Small intestine (tissue), 7 donors: ENCODE results near the gene LCE3E. TPM values are rescaled to one million over a fixed set of nuclear protein-coding genes. Genes with fewer than 3 reads are reported as not detected.
"Not testable (repeated sequence)": the region's sequence is repeated elsewhere in the genome, so short reads cannot be mapped to it uniquely, and the experiment has no call there.

Experiments used
- DNase-seq, 2 donors: peaks; one replicate each; pipeline versions ENCODE4 v3.0.0 to v3.0.0-alpha.2; 2013
- FAIRE-seq: peaks from 2 replicates; lab custom pipeline; 2012; peaks lifted over from hg19 to GRCh38; lab: Jason Lieb, UNC
- H3K27ac ChIP-seq, 3 donors: one replicate each; pipeline ENCODE4 v1.5.1; 2013; ENCODE audit warnings: low read length in 2 of 3, mild to moderate bottlenecking in 2 of 3, control low read depth in 1 of 3, inconsistent platforms in 1 of 3, low read depth in 1 of 3, moderate library complexity in 1 of 3
- H3K27me3 ChIP-seq, 3 donors: one replicate each; pipeline ENCODE4 v1.6.1; 2013; ENCODE audit warnings: low read length in 3 of 3, inconsistent platforms in 1 of 3; ENCODE audit not compliant: control insufficient read depth in 3 of 3, insufficient read depth in 3 of 3
- H3K36me3 ChIP-seq, 3 donors: one replicate each; pipeline ENCODE4 v1.6.1; 2013; ENCODE audit warnings: low read length in 3 of 3, inconsistent platforms in 1 of 3, low read depth in 1 of 3, mild to moderate bottlenecking in 1 of 3, moderate library complexity in 1 of 3; ENCODE audit not compliant: control insufficient read depth in 3 of 3, insufficient read depth in 2 of 3
- H3K4me1 ChIP-seq, 3 donors: one replicate each; pipeline ENCODE4 v1.6.1; 2013; ENCODE audit warnings: low read length in 2 of 3, inconsistent platforms in 1 of 3, low read depth in 1 of 3, mild to moderate bottlenecking in 1 of 3, moderate library complexity in 1 of 3; ENCODE audit not compliant: control insufficient read depth in 3 of 3, insufficient read depth in 2 of 3
- H3K4me3 ChIP-seq, 3 donors: one replicate each; pipeline ENCODE4 v1.5.1; 2013; ENCODE audit warnings: low read length in 3 of 3, control low read depth in 1 of 3, inconsistent platforms in 1 of 3, low read depth in 1 of 3, mild to moderate bottlenecking in 1 of 3, moderate library complexity in 1 of 3
- H3K9me3 ChIP-seq, 2 donors: one replicate each; pipeline ENCODE4 v1.6.1; 2013; ENCODE audit warnings: low read depth in 1 of 2, low read length in 1 of 2; ENCODE audit not compliant: control insufficient read depth in 2 of 2, insufficient read depth in 1 of 2
- WGBS, 3 donors: extraction: QIAGEN DNeasy Blood & Tissue Kit; methylation state at CpG; one replicate each; pipeline ENCODE4 v1.1.7; 2013; 5-methylcytosine and 5-hydroxymethylcytosine counted together
- polyA plus RNA-seq, 4 donors: library from polyadenylated mRNA; stranded (reverse) in 3 of 4; unstranded in 1 of 4; fragments of 200-250 nt in 3 of 4; fragments of 120-200 nt in 1 of 4; gene quantifications; one replicate each; pipeline versions ENCODE4 v1.2.1 to v1.2.3, GENCODE V29; 2013
- donor health status: healthy with polysubstance abuse.
- donor health status: control.
- donor health status: control.
- donor health status: Bipolar disorder and iron deficiency.
- donor health status: healthy.

Gene LCE3E
- polyA plus RNA-seq, 4 donors, result not detected

DNA sequence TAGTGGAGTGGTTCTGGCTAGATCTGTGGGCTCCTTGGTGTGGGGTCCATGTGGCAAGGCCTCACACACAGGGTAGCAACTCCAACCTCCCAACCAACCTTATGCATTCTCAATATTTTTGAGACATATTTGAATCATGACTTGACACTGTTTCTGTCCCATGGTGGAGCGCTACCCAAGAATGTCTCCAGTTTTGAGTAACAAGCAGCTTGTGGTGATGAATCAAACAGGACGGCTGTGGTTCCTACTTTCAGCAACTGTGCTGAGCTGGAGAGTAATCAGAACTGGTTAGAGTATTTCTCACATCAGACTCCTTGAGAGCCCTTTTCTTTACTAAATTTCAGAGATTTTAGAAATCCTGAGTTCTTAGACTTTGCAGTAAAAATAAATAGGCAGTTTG is 10.6 kb upstream of the LCE3E start:
- Histone ChIP-seq H3K9me3 (no peaks in the 10 kb centered on the region), H3K36me3 (no peaks in the 10 kb centered on the region), H3K4me3 (no peak overlapping the region), H3K27me3 (no peaks in the 10 kb centered on the region), H3K4me1 (no peaks in the 10 kb centered on the region), H3K27ac (no peak overlapping the region)
- DNase-seq (no peak), FAIRE-seq (no peak)
- 70 to 84% (median 79%) methylated on average over 2 of the region's 2 CpGs for WGBS, 3 donors

DNA sequence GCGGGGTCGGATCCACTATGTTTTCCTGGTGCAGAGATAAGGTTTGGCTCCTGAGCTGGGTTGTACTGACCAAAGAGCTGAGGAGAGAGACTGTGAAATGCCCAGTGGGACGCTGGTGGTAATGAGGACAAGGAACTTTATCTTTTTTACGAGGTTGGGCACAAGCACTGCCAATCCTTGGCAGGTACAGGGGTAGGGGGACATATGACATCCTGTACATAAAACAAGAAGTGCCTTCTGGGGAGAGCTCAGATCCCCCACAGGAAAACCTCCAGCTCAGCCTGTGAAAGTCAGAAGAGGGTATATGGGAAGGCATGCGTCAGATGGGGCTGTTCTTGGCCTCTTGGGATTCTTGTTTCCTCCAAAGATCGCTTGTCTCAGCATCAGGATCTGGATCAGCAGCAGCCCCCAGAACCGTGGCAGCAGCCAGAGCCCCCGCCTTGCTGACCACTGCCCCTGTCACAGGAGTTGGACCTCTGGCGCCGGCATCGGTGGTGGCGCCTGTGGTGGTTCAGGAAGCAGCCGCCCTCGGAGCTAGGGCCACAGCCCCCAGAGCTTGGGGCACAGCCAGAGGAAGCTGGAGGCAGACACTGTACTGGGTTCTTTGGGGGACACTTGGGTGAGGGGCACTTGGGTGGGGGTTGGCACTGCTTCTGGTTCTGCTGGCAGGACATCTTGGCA is 905 bp downstream of the LCE3E start:
- Histone ChIP-seq H3K4me1 (no peaks in the 10 kb centered on the region), H3K27me3 (no peaks in the 10 kb centered on the region), H3K9me3 (no peaks in the 10 kb centered on the region), H3K27ac (no peak overlapping the region), H3K4me3 (no peak overlapping the region), H3K36me3 (no peaks in the 10 kb centered on the region)
- WGBS, 3 donors, result 81 to 84% (median 82%) methylated on average over 13 to 14 of the region's 14 CpGs
- FAIRE-seq, result no peak
- no peak for DNase-seq

DNA sequence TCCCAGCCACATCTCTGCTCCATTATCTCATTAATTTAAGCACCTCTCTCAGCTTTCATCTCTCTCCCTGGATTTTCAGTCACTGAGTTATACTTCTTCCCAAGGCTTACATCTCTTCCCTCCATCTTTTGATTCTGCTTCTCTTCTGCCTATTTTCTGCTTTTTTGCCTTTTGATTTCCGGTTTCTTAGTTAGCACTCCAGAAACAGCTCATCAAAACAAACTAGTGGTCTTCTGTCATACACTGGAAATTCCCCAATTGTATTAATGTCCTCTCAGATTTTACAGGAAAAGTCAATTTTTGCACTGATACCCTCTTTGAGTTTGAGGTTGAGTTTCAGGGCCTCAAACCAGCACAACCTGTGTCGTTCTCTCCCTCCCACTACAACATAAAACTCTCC is 1.5 kb downstream of the LCE3E start:
- no peak for FAIRE-seq

DNA sequence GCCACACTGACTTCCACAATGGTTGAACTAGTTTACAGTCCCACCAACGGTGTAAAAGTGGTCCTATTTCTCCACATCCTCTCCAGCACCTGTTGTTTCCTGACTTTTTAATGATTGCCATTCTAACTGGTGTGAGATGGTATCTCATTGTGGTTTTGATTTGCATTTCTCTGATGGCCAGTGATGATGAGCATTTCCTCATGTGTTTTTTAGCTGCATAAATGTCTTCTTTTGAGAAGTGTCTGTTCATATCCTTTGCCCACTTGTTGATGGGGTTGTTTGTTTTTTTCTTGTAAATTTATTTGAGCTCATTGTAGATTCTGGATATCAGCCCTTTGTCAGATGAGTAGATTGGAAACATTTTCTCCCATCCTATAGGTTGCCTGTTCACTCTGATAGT is 18.2 kb downstream of the LCE3E start:
- not testable (repeated sequence) for H3K27ac ChIP-seq, H3K4me3 ChIP-seq, H3K36me3 ChIP-seq, DNase-seq, H3K9me3 ChIP-seq, FAIRE-seq, H3K27me3 ChIP-seq, H3K4me1 ChIP-seq
- WGBS, 3 donors, result no CpG with 5 or more reads among the region's 1 CpG

More for the DNA sequence above, 1.5 kb downstream of the LCE3E start:
- DNase-seq, result no peak
- Histone ChIP-seq H3K9me3 (no peaks in the 10 kb centered on the region), H3K27ac (no peak overlapping the region), H3K36me3 (no peaks in the 10 kb centered on the region), H3K4me1 (no peaks in the 10 kb centered on the region), H3K4me3 (no peak overlapping the region), H3K27me3 (no peaks in the 10 kb centered on the region)
- 59 to 69% (median 68%) methylated on average over 2 of the region's 2 CpGs for WGBS, 3 donors

DNA sequence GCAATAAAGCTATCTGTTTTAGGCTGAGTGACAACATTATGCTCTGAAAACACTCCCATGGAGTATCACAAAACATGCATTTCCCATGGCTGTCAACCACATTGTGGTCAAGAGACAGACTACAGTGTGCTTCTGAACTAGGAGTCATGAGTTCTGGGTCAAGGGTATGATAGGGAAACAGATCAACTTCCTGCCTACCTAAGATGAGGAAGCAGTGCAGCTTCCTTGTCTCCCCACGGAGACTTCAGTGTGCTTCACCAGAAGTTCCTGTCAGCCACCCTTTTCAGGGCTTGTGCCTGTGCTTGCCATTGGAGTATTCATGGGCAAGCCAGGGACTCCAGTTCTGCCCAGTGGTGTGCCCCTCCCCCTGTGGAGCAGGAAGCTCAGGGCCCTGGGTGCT is 19.9 kb downstream of the LCE3E start:
- WGBS, 3 donors, result 40 to 51% (median 45%) methylated on average over 1 of the region's 1 CpG
- no peak for FAIRE-seq

DNA sequence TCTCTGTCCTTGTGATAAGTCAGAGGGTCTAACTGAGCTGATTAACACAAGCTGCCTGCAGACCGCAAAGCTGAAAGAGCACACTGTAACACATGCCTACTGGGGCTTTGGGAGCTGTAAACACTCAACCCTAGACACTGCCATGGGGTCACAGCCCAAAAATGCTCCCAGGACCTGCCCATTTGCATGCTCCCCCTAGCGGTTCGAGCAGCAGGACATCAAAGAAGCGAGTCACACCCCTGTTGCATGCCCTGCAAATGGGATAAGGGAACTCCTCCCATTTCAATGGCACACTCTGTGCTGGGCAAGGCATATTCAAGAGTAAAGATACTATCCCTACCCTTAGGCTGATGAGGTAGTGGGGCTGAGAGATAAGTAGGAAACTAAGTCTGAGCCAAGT is 22.8 kb downstream of the LCE3E start:
- Histone ChIP-seq H3K4me1 (no peaks in the 10 kb centered on the region), H3K36me3 (no peaks in the 10 kb centered on the region), H3K4me3 (no peak overlapping the region), H3K27ac (no peak overlapping the region), H3K9me3 (no peaks in the 10 kb centered on the region), H3K27me3 (no peaks in the 10 kb centered on the region)
- WGBS, 3 donors, result 30 to 35% (median 34%) methylated on average over 4 of the region's 4 CpGs
- FAIRE-seq (no peak), DNase-seq (no peak)

More for the DNA sequence above, 19.9 kb downstream of the LCE3E start:
- no peaks in the 10 kb centered on the region for H3K9me3 ChIP-seq
- no peak for DNase-seq
- H3K4me3 ChIP-seq, result no peak overlapping the region
- no peaks in the 10 kb centered on the region for H3K27me3 ChIP-seq
- H3K36me3 ChIP-seq, result no peaks in the 10 kb centered on the region
- no peak overlapping the region for H3K27ac ChIP-seq
- H3K4me1 ChIP-seq, result no peaks in the 10 kb centered on the region

DNA sequence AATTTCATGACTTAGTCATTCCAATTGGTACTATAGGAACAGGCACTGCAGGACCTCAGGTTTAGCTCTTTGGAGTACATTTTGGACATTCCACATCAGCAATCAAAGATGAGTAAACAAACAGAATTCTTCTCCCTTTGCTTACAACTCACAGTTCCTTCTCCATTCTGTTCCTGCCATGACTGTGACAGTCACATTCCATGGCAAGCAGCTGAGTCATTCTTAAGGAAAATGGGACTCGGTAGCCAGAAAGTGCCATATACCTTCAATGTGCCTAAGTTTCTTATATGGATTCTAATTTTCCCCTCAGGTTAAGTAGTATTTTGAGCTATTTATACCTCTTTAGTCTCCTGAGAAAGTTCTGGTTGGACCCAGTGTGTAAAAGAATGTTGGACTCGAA is 26.7 kb downstream of the LCE3E start:
- Histone ChIP-seq H3K4me1 (no peaks in the 10 kb centered on the region), H3K4me3 (no peak overlapping the region), H3K27me3 (peaks cover 0 to 2% (median 0%) of the 10 kb centered on the region in 3 donors), H3K36me3 (no peaks in the 10 kb centered on the region), H3K27ac (no peak overlapping the region), H3K9me3 (no peaks in the 10 kb centered on the region)
- no peak for DNase-seq
- FAIRE-seq, result no peak
- WGBS, 3 donors, result 52 to 64% (median 59%) methylated on average over 2 of the region's 2 CpGs

DNA sequence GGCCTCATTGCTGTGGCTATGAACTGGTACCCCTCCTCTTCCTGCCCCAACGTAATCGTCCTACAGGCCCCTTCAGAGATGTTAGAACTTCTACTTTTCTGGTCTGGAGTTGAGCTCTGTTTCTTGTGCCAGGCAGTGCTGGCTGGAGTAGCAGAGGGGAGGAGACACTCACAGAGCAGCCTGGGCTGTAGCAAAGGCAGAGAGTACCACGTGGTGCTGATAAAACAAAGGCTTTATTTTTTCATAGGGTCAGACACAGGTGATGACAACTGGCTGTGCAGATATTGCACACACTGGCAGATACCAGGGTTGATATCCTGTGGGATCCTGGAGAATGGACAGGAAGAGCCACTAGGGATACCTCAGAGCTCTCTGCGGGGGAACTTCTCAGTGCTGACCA is 29.1 kb downstream of the LCE3E start:
- DNase-seq (no peak), FAIRE-seq (no peak)
- H3K4me1 ChIP-seq, result no peaks in the 10 kb centered on the region
- H3K27me3 ChIP-seq, result peaks cover 0 to 2% (median 0%) of the 10 kb centered on the region in 3 donors
- H3K27ac ChIP-seq, result no peak overlapping the region
- no peak overlapping the region for H3K4me3 ChIP-seq
- H3K9me3 ChIP-seq, result no peaks in the 10 kb centered on the region
- H3K36me3 ChIP-seq, result no peaks in the 10 kb centered on the region
- 18 to 41% (median 23%) methylated on average over 4 of the region's 4 CpGs for WGBS, 3 donors

DNA sequence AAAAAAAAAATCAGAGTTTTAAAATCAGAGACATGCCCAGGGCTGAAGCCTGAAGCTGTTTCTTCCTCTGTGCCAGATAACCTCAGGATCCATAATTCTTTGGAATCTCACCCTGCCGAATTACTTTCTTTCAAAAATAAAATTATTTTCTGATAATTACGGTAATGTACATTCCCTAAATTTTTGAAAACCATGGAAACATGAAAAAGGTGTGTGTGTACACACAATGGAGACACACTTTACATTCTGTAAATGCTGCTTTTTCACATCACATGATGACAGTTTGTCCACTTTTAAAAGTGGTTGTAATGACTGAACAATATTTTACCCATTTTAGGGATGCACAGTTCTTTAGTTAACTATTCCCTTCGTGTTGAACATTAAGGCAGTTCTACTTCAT is 30.8 kb downstream of the LCE3E start:
- H3K36me3 ChIP-seq, result no peaks in the 10 kb centered on the region
- DNase-seq (no peak), FAIRE-seq (no peak)
- H3K27ac ChIP-seq, result no peak overlapping the region
- peaks cover 0 to 2% (median 0%) of the 10 kb centered on the region in 3 donors for H3K27me3 ChIP-seq
- peaks cover 0 to 4% of the 10 kb centered on the region in 2 donors for H3K9me3 ChIP-seq
- WGBS, 3 donors, result 74 to 85% (median 81%) methylated on average over 3 of the region's 3 CpGs
- no peaks in the 10 kb centered on the region for H3K4me1 ChIP-seq
- no peak overlapping the region for H3K4me3 ChIP-seq
